Activated naive CD4-positive, alpha-beta T cell treated with anti-CD3 and anti-CD28 coated beads, Interleukin-2, amount 10 ng/mL, durations not matched to agents 5 hours and 36 hours (primary cell): Measurements from ENCODE around the gene TP53TG3B. TPM values are rescaled to one million over a fixed set of nuclear protein-coding genes. Genes with fewer than 3 reads are reported as not detected.

ENCODE experiments used
- total RNA-seq, 2 experiments: library from RNA; stranded (reverse); gene quantifications; one replicate each; pipeline ENCODE4 v1.2.3, GENCODE V29; 2021

The TP53TG3B gene
- not detected for total RNA-seq

GRCh38 chr16:33360541-33360940, at the start of gene TP53TG3B:
Gene TP53TG3B, plus strand, starts transcription at chr16:33360841. Its CDS starts 68 bp downstream, at chr16:33360909.

Other genes starting within 250 kb of the TP53TG3B start
- gene TP53TG3C, start 166.6 kb upstream of the TP53TG3B start, total RNA-seq = not detected
- not detected for gene TP53TG3E, start 56.5 kb upstream of the TP53TG3B start, total RNA-seq
- not detected for gene TP53TG3F, start 98.8 kb downstream of the TP53TG3B start, total RNA-seq